Measurements from ENCODE around the gene BMP10.
"Not testable (repeated sequence)": the region's sequence is repeated elsewhere in the genome, so short reads cannot be mapped to it uniquely, and the experiment has no call there.

BMP10 gene, protein sequence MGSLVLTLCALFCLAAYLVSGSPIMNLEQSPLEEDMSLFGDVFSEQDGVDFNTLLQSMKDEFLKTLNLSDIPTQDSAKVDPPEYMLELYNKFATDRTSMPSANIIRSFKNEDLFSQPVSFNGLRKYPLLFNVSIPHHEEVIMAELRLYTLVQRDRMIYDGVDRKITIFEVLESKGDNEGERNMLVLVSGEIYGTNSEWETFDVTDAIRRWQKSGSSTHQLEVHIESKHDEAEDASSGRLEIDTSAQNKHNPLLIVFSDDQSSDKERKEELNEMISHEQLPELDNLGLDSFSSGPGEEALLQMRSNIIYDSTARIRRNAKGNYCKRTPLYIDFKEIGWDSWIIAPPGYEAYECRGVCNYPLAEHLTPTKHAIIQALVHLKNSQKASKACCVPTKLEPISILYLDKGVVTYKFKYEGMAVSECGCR

DNA sequence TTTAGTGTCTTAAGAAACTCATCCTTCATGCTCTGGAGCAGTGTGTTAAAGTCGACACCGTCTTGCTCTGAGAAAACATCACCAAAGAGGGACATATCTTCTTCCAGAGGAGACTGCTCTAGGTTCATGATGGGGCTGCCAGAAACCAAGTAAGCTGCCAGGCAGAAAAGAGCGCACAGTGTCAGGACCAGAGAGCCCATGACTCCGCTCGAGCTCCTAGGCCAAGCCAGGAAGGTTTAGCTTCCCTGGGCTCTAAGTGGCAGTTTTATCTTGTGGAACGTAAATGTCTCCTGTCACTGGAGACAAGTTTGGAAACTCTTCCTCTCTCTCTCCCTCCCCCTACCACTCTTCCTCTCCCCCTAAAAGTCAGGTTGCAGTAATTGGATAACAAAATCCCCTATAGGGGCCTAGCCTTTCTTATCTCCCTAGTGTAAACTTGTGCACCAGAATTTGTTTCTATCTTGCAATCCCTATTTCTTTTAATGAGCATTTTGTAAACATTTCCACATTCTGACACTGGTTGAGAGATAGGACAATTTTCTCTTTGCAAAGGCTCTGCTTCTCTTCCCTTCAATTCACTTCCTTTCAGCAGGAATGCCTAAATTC lies at the start of gene BMP10:
BMP10 (minus strand) TSS at position 239 of the 606 bp plus-strand sequence; CDS start at position 200, 39 bp downstream.
- DNase-seq: no peak

DNA sequence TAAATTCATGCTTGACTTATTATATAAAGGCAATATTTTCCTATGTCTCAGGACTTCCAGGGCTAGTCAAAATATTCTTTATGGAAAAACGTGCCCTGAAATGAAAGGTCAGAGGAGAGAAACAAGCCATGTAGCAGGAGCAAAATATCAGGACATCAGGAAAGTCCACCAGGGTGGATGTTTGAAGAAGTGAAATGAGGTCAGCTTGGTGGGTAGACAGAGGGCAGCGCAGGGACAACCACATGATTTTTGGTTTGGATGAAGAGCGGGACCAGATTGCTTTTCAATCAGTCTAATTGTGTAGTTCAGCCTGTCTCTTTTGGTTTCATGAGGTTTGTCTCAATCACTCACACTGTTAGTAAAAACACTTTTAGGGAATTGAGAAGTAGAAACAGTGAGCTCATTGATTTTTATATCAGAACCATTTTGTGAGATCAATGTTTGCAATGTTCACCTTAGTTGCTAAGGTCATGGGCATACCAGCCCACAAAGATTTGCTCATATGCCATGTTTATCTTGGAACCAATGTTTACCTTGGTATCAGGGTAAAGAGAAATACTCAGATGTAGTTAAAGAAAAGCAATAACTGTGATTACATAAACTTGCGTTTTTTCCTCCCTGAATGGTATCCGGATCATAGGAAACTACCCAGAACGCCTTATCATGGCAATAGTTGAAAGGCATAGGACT lies 49.4 kb upstream of the BMP10 start:
- no peak for DNase-seq

DNA sequence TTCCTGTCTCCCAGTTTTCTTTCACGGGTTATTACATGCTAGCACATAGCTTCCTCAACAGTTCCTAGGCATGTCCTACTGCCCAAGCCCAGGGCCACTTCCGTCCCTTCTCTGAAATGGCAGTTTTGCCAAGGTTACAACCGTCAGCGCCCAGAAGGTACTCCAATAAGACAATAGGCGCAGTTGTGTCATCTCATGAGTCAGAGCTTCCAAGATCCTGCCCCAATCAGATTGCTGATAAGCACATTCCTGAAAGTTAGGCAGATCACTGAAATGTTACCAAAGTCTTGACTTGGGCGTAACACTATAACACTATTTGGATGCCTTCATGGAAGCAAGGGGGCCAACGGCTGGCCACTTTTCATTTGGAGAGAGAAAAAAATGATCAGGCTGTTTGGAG lies 47.3 kb upstream of the BMP10 start:
- DNase-seq: no peak

DNA sequence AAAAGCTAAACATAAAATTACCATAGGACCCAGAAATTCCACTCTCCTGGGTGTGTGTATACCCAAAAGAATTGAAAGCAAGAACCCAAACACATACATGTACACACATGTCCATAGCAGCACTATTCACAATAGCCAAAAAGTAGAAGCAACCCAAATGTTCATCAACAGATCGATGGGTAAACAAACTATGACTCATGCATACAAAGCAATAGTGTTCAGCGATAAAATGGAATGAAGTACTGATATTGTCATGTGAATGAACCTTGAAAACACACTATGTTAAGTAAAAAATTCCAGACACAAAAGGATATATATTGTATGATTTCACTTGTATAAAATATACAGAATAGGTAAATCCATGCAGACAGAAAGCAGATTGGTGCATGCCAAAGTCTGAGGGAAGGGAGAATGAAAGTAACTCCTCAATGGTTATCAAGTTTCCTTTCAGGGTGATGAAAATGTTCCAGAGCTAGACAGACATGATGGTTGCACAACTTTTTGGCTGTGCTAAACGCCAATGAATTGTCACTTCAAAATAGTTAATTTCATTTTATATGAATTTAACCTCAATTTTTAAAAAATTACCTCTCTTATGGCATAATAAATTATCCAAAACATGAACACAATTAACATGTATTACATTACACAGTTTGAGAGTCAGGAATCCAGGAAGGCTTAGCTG lies 46.0 kb upstream of the BMP10 start:
- DNase-seq: no peak

DNA sequence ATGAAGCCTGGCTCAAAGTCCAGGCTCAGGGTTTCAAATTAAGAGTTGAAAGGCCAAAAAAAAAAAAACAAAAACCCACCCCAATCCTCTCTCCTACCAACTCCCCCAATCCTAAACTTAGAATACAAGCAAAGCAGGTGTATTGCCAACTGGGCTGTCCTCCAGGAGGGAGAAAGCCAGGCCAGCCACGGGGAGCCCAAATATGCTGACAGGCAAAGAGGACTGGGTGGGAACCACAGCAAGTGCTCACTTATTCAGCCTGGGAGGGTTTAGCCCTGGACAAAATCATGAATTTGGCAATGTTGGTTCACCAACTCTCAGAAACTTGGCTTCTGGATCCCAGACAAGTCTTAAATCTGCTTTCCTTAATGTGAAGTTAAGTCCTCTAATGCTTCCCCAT lies 45.0 kb upstream of the BMP10 start:
- DNase-seq: no peak

DNA sequence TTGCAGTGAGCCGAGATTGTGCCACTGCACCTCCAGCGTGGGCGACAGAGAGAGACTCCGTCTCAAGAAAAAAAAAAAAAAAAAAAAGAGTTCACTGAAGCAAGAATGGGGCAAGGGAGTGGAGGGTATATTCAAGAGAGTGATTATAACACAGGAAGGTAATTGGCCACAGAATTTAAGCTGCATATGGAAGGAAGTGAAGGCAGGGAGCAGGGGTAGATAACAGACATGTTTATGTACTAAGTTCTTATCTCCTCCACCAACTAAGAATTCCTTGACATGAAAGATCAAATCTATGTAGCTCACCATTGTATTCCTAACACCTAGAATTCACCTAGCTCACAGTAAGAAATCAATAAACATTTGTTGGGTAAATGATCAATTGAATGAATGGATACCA lies 44.2 kb upstream of the BMP10 start:
- DNase-seq: no peak

DNA sequence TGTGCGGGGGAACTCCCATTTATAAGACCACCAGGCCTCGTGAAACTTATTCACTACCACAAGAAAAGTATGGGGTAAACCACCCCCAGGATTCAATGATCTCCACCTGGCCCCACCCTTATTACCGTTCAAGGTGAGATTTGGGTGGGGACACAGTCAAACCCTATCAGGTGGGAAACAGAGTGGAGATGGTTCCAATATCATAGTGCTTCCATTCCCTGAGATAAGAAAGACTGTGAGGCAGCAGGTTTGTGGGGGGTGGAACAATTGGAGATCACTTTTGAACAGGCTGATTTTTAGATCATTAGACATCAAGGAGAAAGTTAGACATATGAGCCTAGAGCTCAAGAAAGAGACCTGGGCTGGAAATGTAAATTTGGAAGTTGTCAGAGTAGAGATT lies 42.2 kb upstream of the BMP10 start:
- no peak for DNase-seq

DNA sequence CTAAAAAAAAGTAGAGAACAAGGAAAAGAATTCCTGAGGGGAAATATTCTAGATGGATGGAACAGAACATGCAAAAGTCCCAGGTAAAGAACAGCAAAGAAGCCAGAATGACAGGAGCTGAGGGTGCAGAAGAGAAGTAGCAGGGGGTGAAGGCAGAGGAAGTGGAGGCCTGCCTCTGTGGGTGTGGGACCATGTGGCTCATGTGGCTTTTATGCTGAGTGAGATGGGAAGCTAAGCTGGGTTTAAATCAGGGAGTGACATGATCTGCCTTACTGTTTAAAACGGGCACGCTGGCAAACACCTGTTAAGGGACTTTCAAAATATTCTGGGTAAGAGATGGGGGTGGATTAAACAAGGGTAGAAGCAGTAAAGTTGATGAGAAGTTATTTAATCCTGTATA lies 41.5 kb upstream of the BMP10 start:
- DNase-seq: peak; percentile 17 to 63

DNA sequence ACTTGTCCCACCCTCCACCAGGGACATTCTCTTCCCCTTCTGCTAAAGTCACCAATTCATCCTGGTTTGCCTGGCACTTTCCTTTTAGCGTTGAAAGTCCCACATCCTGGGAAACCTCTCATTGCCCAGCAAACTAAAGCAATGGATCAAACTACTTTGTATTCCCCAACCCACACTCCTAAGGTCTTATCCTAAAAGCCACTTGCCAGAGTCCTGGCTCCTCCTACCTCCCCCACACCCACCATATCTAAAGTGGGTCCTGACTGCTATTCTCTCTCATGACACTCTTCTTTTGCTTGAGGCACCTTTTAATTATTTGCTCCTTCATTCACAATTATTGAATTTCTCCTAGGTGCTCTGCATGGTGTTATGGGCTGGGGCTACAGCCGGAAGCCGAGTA lies 40.9 kb upstream of the BMP10 start:
- no peak for DNase-seq

DNA sequence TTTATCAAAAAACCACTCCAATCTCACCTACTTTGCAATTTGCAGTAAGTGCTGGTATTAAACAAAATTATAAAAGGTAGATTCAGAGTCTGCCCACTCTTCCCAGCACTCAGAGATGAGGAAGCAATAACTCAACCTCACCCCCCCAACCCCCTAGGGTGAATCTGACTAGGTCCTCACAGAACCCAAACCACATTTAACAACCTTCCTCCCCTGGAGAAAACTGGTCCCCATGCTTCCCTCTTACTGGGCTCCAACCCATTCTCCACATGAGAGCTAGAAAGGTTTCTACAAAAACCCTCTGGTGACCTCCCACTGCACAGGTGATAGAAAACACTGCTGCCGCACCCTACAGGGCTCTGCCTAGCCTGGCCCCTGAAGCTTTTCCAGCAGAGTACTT lies 40.5 kb upstream of the BMP10 start:
- DNase-seq: no peak

DNA sequence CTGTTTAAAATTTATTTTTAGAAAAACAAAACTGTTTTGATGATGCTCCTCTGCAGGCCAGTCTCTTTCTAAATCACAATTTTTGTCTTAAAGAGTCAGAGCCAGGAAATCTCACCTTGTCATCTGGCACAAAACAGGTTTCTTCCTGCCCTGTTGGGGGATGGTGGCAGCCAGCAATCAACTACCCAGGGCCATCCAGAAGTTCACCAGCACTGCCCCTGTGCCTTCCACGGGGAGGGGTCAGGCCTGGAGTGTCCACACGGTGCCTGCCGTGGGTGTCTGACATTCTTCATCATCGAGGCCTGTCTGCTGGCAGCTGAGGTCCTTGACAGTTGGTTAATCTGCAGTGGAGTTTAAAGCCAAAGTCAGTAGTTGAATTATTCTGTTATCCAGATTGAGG lies 40.0 kb upstream of the BMP10 start:
- DNase-seq: peak in 1 of 2 donors; percentile 25

DNA sequence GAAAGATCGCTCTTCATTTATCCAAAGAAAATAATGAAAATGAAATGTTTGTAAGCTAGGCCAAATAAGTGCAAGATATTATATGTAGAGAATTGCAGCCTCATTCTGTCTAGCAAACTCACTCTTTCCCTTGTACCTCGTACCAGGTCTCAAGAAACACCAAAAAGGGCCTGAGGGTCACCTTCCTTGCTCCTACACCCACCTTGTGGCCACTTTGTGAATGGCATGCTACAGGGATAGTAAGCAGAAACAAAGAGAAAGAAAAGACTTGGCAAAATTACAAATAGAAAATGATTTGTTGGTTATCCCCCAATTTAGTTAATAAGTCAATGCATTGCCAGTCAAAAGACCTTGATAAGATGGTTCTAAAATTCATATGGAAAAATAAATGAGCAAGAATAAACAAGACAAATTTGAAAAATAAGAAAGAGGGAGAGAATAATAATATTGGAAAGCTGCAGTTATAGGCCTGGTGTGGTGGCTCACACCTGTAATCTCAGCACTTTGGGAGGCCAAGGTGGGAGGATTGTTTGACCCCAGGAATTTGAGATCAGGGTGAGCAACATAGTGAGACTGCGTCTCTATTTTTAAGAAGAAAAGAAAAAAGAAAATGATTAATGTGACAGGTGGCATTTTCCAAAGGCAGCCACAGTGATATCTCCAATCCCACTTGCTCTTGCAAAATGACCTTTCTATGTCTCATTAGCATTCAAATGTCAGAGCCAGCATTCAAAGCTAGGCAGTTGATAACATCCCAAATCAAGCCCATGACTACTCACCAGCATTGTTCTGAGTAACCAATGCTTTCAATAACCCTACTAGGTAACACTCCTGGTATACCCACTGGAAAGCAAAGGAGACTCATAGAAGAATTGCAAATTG lies 38.8 kb upstream of the BMP10 start:
- DNase-seq: peak; percentile 73 to 79

DNA sequence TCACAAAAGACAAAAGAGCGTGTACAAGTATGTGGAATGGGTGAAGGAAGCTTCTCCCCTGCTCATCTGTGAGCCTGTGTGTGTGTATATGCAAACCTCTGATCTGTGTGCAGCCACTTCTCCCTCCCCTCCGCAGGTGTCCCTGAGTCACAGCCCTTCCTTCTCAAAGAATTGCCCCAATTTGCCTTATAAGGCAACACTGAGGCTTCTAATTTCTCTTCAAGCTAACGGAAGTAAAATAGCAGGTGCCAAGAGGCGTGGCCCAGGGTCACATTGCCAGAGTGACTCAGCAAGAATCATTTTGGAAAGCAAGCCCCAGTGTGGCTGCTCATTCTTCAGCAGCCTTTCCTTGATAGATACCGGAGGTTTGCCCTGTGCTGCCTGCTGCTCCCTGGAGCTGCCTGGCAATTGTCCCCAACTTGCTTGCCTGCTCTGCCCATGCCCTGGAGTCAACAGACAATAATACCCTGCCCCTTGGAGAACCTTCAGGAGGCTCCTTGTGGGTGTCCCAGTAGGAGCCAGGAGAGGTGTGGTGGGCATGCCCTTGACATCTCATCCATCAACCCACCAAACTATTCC lies 37.3 kb upstream of the BMP10 start:
- DNase-seq: peak; percentile 84 to 93

DNA sequence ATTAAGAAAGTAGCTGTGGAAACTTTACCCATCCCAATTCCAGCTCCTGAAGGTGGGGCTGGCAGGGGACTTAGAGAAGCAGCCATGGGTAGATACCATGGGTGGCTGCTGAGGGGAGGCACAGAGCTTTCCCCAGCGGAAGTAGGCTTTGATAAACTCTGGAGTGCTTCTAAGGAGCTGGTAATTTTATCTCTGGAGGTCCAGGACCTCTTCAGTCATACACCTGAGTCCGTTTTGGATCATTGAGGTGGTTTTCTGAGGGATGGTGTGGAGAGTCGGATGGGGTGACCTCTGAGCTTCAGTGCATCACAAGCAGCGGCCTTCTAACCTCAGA lies 36.7 kb upstream of the BMP10 start:
- DNase-seq: no peak

DNA sequence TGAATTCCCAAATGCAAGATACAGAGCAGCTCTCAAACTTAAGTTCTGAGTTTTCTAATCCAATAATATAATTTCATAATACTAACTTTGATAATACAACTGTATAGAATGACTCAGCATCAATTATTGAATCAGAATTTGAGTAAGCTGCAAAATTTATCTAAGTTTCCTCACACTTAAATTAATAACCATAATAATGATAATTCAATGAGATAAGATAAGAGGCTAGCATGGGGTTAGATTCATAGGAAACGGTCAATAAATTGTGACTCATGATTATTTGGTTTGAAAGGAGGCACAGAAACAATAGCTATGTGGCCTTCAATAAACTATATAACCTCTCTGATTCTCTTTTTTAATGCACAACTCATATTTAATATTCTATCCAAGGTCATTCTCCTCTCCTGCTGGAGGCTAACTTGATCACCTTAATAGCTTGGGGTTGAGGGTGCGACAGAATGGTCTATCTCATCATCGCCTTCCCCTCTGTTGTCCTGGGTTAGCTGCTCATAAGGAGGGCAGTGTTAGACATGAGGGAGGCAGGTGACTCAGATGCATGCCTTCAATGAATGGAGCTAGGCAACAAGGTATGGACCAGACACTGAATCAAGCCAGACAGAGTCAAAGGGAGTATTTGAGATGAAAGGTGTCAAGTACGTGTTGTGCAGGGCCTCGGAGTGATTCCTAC lies 36.2 kb upstream of the BMP10 start:
- DNase-seq: no peak

DNA sequence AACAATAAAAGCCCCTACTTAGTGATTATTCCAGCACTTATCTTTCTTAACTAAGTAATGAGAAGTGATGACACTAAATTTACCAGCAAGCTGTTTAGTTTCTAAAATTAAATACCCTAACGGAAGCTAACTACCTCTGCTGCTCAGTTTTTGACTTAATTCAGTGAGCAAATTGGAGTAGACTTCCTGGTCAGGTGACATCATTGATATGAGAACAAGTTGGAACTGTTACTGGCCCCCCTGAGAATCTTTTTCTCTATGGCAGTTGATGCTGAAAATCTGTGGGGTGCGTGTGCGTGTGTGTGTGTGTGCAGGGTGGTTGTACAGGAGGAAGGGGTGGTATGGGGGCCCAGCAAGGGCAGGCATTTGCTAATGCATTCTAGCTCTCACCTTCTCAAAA lies 35.5 kb upstream of the BMP10 start:
- no peak for DNase-seq

DNA sequence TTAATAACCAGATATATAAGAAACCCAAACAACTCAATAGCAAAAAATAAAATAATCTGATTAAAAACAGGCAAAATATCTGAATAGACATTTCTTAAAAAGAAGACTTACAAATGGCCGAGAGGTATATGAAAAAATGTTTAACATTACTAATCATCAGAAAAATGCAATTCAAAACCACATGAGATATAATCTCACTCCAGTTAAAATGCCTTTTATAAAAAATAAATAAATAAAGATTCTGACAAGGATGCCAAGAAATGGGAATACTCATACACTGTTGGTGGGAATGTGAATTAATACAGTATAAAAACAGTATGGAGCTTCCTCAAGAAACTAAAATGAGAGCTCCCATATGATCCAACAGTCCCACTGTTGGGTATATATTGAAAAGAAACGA lies 33.9 kb upstream of the BMP10 start:
- DNase-seq: no peak

DNA sequence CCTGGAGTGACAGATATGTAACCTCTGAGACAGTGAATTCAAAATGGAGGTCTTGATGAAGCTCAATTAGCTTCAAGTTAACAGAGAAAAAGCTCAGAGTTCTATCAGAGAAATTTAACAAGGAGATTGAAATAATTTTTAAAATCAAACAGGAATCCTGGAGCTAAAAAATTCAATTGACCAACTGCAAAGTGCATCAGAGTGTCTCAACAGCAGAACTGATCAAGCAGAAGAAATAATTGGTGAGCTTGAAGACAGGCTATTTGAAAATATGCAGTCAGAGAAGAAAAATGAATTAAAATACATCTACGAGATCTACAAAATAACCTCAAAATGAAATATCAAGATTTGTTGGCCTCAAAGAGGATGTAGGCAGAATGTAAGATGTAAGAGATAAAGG lies 30.4 kb upstream of the BMP10 start:
- DNase-seq: no peak

DNA sequence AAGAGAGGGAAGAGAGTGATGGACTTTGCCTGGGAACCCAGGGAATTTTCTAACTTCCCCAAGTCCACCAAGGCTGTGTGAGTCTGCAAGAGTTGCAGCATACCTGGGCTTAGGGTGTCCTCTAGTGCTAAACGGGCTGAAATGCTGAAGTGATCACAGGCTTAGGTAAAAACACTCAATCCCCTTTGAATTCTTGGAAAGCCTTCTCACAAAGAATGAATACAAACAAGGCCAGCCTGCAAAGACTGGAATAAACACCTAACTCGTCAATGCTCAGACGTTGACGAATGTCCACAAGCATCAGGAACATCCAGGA lies 30.0 kb upstream of the BMP10 start:
- DNase-seq: no peak

DNA sequence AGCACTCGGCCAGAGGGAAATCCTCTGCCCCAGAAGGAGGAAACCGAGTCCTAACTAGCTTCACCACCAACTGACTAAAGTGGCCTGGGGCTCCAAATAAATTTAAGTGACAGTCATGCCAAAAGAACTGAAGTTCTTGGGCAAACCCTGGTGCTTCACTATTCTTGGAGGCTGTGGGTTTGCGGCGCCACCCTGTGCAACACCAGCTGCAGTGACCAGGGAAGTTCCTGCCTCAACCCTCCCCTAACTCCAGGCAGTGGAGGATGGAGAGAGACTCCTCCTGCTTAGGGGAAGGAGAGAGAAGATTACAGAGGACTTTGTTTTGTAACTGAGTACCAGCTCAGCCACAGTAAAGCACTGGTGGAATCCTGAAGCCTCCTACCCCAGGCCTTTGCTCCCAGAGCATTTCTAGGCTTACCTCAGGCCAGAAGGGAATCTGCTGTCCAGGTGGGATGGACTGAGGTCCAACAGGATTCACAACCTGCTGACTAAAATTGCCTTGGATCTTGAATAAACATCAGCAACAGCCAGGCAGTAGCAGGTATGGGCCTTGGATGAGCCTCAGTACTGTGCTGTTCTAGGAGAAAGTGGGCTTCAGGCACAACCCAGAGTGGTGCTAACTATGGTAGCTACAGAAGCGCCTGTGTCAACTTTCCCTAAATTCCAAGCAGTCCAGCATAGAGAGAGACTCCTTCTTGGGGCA lies 29.4 kb upstream of the BMP10 start:
- DNase-seq: no peak

DNA sequence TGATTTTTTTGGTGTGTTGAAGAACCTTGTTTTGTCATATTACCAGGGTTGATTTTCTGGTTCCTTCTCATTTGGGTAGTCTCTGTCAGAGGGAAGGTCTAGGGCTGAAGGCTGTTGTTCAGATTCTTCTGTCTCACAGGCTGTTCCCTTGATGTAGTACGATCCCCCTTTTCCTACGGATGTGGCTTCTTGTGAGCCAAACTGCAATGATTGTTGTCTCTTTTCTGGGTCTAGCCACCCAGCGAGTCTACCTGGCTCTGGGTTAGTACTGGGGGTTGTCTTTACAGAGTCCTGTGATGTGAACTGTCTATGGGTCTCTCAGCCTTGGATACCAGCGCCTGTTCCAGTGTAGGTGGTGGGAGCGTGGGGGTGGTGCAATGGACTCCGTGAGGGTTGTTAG lies 24.8 kb upstream of the BMP10 start:
- DNase-seq: not testable (repeated sequence)
